Measurements from ENCODE around the gene CUX1.
"Not testable (repeated sequence)": the region's sequence is repeated elsewhere in the genome, so short reads cannot be mapped to it uniquely, and the experiment has no call there.

The CUX1 gene

GRCh38 chr7:102294589-102294988, 477.2 kb downstream of the CUX1 start:
- H3K27me3 ChIP-seq (replicated peaks; ENCODE audit: control insufficient read depth, insufficient read depth, low read length): peaks cover 44% of the 10 kb centered on the region
- H3K4me3 ChIP-seq (ENCODE audit: low read length): no peak overlapping the region
- DNase-seq (ENCODE audit: low read depth): no peak
- no peak overlapping the region for H3K9ac ChIP-seq (ENCODE audit: low read length)
- no peaks in the 10 kb centered on the region for H3K9me3 ChIP-seq (ENCODE audit: control insufficient read depth, low read length)
- no peaks in the 10 kb centered on the region for H3K4me1 ChIP-seq (ENCODE audit: control insufficient read depth, insufficient read depth, low read length)
- H3K36me3 ChIP-seq (ENCODE audit: control insufficient read depth, insufficient read depth, low read length, severe bottlenecking): no peaks in the 10 kb centered on the region

GRCh38 chr7:102295346-102296178, 478.1 kb downstream of the CUX1 start:
- Histone ChIP-seq H3K36me3 (ENCODE audit: control insufficient read depth, insufficient read depth, low read length, severe bottlenecking) (no peaks in the 10 kb centered on the region), H3K27me3 (replicated peaks; ENCODE audit: control insufficient read depth, insufficient read depth, low read length) (peaks cover 49% of the 10 kb centered on the region), H3K9ac (ENCODE audit: low read length) (no peak overlapping the region), H3K4me3 (ENCODE audit: low read length) (no peak overlapping the region), H3K4me1 (ENCODE audit: control insufficient read depth, insufficient read depth, low read length) (no peaks in the 10 kb centered on the region), H3K9me3 (ENCODE audit: control insufficient read depth, low read length) (no peaks in the 10 kb centered on the region)
- no peak for DNase-seq (ENCODE audit: low read depth)

GRCh38 chr7:102296179-102296438, 478.7 kb downstream of the CUX1 start:
- no peaks in the 10 kb centered on the region for H3K4me1 ChIP-seq (ENCODE audit: control insufficient read depth, insufficient read depth, low read length)
- peaks cover 49% of the 10 kb centered on the region for H3K27me3 ChIP-seq (replicated peaks; ENCODE audit: control insufficient read depth, insufficient read depth, low read length)
- no peak overlapping the region for H3K4me3 ChIP-seq (ENCODE audit: low read length)
- H3K36me3 ChIP-seq (ENCODE audit: control insufficient read depth, insufficient read depth, low read length, severe bottlenecking): no peaks in the 10 kb centered on the region
- no peak for DNase-seq (ENCODE audit: low read depth)
- no peak overlapping the region for H3K9ac ChIP-seq (ENCODE audit: low read length)
- no peaks in the 10 kb centered on the region for H3K9me3 ChIP-seq (ENCODE audit: control insufficient read depth, low read length)

GRCh38 chr7:102296514-102296913, 479.1 kb downstream of the CUX1 start:
- Histone ChIP-seq H3K9ac (ENCODE audit: low read length) (no peak overlapping the region), H3K4me3 (ENCODE audit: low read length) (no peak overlapping the region), H3K27me3 (replicated peaks; ENCODE audit: control insufficient read depth, insufficient read depth, low read length) (peaks cover 47% of the 10 kb centered on the region), H3K36me3 (ENCODE audit: control insufficient read depth, insufficient read depth, low read length, severe bottlenecking) (no peaks in the 10 kb centered on the region), H3K4me1 (ENCODE audit: control insufficient read depth, insufficient read depth, low read length) (no peaks in the 10 kb centered on the region), H3K9me3 (ENCODE audit: control insufficient read depth, low read length) (no peaks in the 10 kb centered on the region)
- no peak for DNase-seq (ENCODE audit: low read depth)

GRCh38 chr7:102297487-102298218, 480.2 kb downstream of the CUX1 start:
- Histone ChIP-seq H3K36me3 (ENCODE audit: control insufficient read depth, insufficient read depth, low read length, severe bottlenecking) (no peaks in the 10 kb centered on the region), H3K9ac (ENCODE audit: low read length) (no peak overlapping the region), H3K4me3 (ENCODE audit: low read length) (no peak overlapping the region), H3K9me3 (ENCODE audit: control insufficient read depth, low read length) (no peaks in the 10 kb centered on the region), H3K4me1 (ENCODE audit: control insufficient read depth, insufficient read depth, low read length) (no peaks in the 10 kb centered on the region), H3K27me3 (replicated peaks; ENCODE audit: control insufficient read depth, insufficient read depth, low read length) (peaks cover 38% of the 10 kb centered on the region)
- no peak for DNase-seq (ENCODE audit: low read depth)

- DNase-seq (ENCODE audit: low read depth): no peak
Measured at GRCh38 chr7:102300643-102301221, 483.3 kb downstream of the CUX1 start.

GRCh38 chr7:102301367-102301766, 483.9 kb downstream of the CUX1 start:
- H3K9me3 ChIP-seq (ENCODE audit: control insufficient read depth, low read length); DNase-seq (ENCODE audit: low read depth); H3K9ac ChIP-seq (ENCODE audit: low read length); H3K36me3 ChIP-seq (ENCODE audit: control insufficient read depth, insufficient read depth, low read length, severe bottlenecking); H3K4me3 ChIP-seq (ENCODE audit: low read length); H3K4me1 ChIP-seq (ENCODE audit: control insufficient read depth, insufficient read depth, low read length): not testable (repeated sequence)
- H3K27me3 ChIP-seq (replicated peaks; ENCODE audit: control insufficient read depth, insufficient read depth, low read length): peaks cover 32% of the 10 kb centered on the region

More at GRCh38 chr7:102300643-102301221, 483.3 kb downstream of the CUX1 start:
- Histone ChIP-seq H3K9me3 (ENCODE audit: control insufficient read depth, low read length) (no peaks in the 10 kb centered on the region), H3K9ac (ENCODE audit: low read length) (no peak overlapping the region), H3K4me3 (ENCODE audit: low read length) (no peak overlapping the region), H3K4me1 (ENCODE audit: control insufficient read depth, insufficient read depth, low read length) (no peaks in the 10 kb centered on the region), H3K27me3 (replicated peaks; ENCODE audit: control insufficient read depth, insufficient read depth, low read length) (peaks cover 32% of the 10 kb centered on the region), H3K36me3 (ENCODE audit: control insufficient read depth, insufficient read depth, low read length, severe bottlenecking) (no peaks in the 10 kb centered on the region)

- H3K27me3 ChIP-seq (replicated peaks; ENCODE audit: control insufficient read depth, insufficient read depth, low read length): peaks cover 30% of the 10 kb centered on the region
- no peaks in the 10 kb centered on the region for H3K36me3 ChIP-seq (ENCODE audit: control insufficient read depth, insufficient read depth, low read length, severe bottlenecking)
- H3K4me1 ChIP-seq (ENCODE audit: control insufficient read depth, insufficient read depth, low read length): peaks cover 3% of the 10 kb centered on the region
- H3K4me3 ChIP-seq (ENCODE audit: low read length): no peak overlapping the region
- no peak for DNase-seq (ENCODE audit: low read depth)
- H3K9ac ChIP-seq (ENCODE audit: low read length): no peak overlapping the region
- H3K9me3 ChIP-seq (ENCODE audit: control insufficient read depth, low read length): no peaks in the 10 kb centered on the region
Measured at GRCh38 chr7:102302025-102302424, 484.6 kb downstream of the CUX1 start.

GRCh38 chr7:102303669-102304422, 486.4 kb downstream of the CUX1 start:
- Histone ChIP-seq H3K4me1 (ENCODE audit: control insufficient read depth, insufficient read depth, low read length) (peaks cover 7% of the 10 kb centered on the region), H3K9ac (ENCODE audit: low read length) (no peak overlapping the region), H3K9me3 (ENCODE audit: control insufficient read depth, low read length) (no peaks in the 10 kb centered on the region), H3K36me3 (ENCODE audit: control insufficient read depth, insufficient read depth, low read length, severe bottlenecking) (no peaks in the 10 kb centered on the region), H3K27me3 (replicated peaks; ENCODE audit: control insufficient read depth, insufficient read depth, low read length) (peaks cover 17% of the 10 kb centered on the region), H3K4me3 (ENCODE audit: low read length) (no peak overlapping the region)
- DNase-seq (ENCODE audit: low read depth): no peak

GRCh38 chr7:102304668-102305067, 487.2 kb downstream of the CUX1 start:
- no peak overlapping the region for H3K4me3 ChIP-seq (ENCODE audit: low read length)
- H3K9me3 ChIP-seq (ENCODE audit: control insufficient read depth, low read length): no peaks in the 10 kb centered on the region
- no peak overlapping the region for H3K9ac ChIP-seq (ENCODE audit: low read length)
- H3K4me1 ChIP-seq (ENCODE audit: control insufficient read depth, insufficient read depth, low read length): peaks cover 7% of the 10 kb centered on the region
- H3K36me3 ChIP-seq (ENCODE audit: control insufficient read depth, insufficient read depth, low read length, severe bottlenecking): no peaks in the 10 kb centered on the region
- peaks cover 13% of the 10 kb centered on the region for H3K27me3 ChIP-seq (replicated peaks; ENCODE audit: control insufficient read depth, insufficient read depth, low read length)
- DNase-seq (ENCODE audit: low read depth): no peak
